ENCODE data around the gene QRFP.

QRFP gene

DNA sequence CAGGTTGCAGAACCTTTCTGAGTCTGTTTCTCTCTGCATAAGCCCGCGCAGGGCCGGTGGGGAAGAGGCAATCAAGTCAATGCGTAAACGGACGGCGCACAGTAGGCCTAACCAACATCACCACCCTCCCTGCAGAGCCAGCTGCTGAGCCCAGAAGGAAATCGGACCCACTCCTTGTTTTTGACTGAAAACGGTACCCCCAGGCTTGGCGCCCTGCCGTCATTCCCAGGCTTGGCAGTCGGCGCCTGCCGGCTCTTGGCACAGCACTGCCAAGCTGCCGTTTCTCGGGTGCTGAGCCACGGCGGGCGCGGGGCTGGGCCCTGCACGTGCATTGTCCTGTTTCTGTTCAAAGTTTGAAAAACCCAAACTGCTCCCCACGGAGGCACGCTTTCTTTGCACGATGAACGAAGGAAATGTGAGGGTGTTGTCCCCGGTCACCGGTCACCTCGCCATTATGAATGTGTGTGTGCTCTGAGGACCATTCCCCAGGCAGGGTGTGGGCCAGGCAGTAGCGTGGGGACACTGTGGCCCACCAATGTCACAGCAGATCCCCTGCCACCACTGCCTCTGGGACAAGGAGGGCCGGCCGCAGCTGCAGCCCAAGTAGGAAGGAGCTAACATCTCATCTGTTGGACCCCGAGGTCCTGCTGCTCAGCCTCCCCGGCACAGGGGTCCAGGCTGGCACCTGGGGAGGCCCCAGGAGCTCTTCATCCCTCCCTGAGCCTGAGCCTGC is 22.4 kb upstream of the QRFP start:
- no peak for DNase-seq (ENCODE audit: extremely low read depth, low read depth)
- no peak overlapping the region for H3K4me3 ChIP-seq (replicated peaks; ENCODE audit: low read depth, low read length)

GRCh38 chr9:130918101-130918825 is 21.7 kb upstream of the QRFP start:
- no peak overlapping the region for H3K4me3 ChIP-seq (replicated peaks; ENCODE audit: low read depth, low read length)
- TF ChIP-seq, protein P1, sequence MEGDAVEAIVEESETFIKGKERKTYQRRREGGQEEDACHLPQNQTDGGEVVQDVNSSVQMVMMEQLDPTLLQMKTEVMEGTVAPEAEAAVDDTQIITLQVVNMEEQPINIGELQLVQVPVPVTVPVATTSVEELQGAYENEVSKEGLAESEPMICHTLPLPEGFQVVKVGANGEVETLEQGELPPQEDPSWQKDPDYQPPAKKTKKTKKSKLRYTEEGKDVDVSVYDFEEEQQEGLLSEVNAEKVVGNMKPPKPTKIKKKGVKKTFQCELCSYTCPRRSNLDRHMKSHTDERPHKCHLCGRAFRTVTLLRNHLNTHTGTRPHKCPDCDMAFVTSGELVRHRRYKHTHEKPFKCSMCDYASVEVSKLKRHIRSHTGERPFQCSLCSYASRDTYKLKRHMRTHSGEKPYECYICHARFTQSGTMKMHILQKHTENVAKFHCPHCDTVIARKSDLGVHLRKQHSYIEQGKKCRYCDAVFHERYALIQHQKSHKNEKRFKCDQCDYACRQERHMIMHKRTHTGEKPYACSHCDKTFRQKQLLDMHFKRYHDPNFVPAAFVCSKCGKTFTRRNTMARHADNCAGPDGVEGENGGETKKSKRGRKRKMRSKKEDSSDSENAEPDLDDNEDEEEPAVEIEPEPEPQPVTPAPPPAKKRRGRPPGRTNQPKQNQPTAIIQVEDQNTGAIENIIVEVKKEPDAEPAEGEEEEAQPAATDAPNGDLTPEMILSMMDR (IDR thresholded peaks at IDR 0.05; ENCODE audit: low read depth, low read length, missing control alignments) = no peak
- DNase-seq (ENCODE audit: extremely low read depth, low read depth) = no peak

More for the DNA sequence above, 22.4 kb upstream of the QRFP start:
- TF ChIP-seq, protein P1 (IDR thresholded peaks at IDR 0.05; ENCODE audit: low read depth, low read length, missing control alignments) = no peak

DNA sequence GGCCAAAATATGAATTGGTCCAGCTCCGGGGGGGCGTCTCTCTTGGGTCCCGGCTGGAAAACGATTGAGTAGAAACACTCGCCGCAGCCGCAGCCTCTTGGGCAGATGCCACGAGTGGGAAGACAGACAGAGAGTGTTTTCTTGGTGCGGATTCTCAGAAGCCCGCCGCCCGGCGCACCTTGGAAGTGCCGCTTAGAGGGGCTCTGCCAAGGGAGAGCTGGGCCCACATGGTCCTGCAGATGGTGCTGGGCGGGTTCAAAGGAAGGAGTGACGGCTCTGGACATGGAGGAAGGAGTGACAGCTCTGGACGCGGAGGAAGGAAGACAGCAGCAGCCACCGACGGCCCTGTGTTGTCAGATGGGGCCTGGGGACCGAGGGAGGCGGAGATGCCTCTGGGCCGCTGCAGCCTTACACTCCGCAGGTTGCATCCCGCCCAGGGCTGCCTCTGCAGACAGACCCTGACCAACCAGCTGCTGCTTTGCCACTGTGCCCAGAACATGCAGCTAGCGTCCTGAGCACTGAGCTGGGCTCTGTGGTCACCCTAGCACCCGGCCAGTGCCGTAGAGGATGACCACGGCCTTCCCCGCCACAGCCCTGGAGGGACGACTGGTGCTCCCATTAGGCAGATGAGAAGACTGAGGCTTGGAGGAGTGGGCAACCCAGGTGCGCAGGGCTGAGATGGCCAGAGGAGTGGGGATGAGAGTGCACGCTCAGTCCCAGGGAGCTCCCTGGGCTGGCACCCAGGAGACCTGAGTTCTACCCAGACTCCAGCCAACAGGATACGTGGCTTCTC is 20.8 kb upstream of the QRFP start:
- no peak for DNase-seq (ENCODE audit: extremely low read depth, low read depth)
- H3K4me3 ChIP-seq (replicated peaks; ENCODE audit: low read depth, low read length) = no peak overlapping the region
- TF ChIP-seq, protein P1 (IDR thresholded peaks at IDR 0.05; ENCODE audit: low read depth, low read length, missing control alignments) = no peak

- DNase-seq (ENCODE audit: extremely low read depth, low read depth) = no peak
- no peak overlapping the region for H3K4me3 ChIP-seq (replicated peaks; ENCODE audit: low read depth, low read length)
- TF ChIP-seq, protein P1 (IDR thresholded peaks at IDR 0.05; ENCODE audit: low read depth, low read length, missing control alignments) = no peak
Observed at GRCh38 chr9:130915096-130915447, 18.5 kb upstream of the QRFP start.

DNA sequence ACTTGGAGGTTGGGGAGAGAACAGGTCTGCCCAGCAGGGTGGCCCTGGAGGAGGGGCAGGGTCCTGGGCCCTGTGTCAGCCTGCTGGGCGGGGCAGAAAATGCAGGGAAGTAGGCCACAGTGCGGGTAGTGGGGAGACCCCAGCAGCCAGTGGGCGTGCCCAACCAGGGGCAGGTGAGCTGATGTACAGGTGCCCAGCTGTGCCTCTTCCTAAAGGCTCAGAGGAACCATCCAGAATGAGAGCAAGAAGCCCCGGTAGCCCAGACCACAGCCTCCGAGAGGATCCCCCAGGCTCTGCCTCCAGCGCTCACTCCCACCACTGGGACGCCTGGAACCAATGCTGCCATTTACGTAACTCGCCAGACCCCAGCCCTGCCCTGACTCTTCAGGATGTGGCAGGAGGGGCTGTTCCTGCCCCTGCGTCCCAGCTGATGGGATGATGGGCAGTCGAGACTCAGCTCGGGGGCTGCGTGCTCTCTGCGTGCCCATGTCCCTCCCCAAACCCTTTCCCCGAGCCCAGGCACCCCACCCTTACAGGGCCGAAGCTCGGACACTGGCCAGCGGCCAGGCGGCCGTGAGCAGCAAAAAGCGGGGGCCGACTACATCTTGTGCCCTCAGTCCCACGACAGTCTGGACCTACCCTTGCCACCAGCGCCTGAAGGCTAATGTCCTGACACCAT is 17.9 kb upstream of the QRFP start:
- TF ChIP-seq, protein P1 (IDR thresholded peaks at IDR 0.05; ENCODE audit: low read depth, low read length, missing control alignments) = no peak
- no peak for DNase-seq (ENCODE audit: extremely low read depth, low read depth)
- H3K4me3 ChIP-seq (replicated peaks; ENCODE audit: low read depth, low read length) = no peak overlapping the region

DNA sequence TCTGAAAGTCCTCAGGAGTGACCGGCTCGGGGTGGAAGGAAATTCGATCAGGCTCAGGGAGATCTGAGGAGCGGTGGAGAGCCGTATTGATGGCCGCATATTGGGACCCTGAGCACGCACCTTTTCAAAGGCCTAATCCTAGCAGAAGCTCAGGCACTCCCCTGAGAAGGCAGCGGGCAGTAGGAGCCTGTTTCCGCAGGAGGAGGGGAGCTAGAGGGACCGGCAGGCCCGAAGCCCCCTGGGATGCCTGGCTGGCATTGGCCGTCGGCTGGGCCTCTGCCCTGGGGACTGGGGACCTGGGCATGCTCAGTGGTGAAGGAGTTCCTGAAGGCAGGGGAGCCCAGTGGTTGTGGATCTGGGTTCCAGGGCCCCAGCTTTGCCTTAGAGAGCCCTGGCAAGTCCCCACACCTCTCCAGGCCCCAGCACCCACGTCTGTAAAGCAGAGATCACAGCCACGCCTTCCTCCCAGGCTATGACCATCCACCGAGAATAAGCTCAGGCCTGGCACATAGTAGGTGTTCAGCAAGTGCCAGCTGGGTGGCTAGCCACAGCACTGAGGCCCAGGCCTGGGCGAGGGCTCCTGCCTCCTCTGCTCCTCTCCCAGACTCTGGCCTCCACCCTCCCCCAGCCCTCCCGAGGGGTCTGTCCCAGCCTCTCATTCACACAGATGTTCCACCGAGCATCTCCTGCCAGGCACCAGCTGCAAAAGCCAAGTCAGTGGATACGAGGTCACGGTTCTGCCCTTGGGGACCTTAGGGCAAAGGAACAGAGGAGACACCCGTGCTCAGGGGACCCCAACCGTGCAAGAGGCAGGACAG is 17.2 kb upstream of the QRFP start:
- no peak for DNase-seq (ENCODE audit: extremely low read depth, low read depth)
- TF ChIP-seq, protein P1 (IDR thresholded peaks at IDR 0.05; ENCODE audit: low read depth, low read length, missing control alignments) = no peak
- H3K4me3 ChIP-seq (replicated peaks; ENCODE audit: low read depth, low read length) = no peak overlapping the region
